ENCODE data around the gene S100P.
"Not testable (repeated sequence)": the region's sequence is repeated elsewhere in the genome, so short reads cannot be mapped to it uniquely, and the experiment has no call there.

GRCh38 chr4:6672541-6673190 is 21.0 kb upstream of the S100P start:
- TF ChIP-seq CTCF, POLR2A (IDR thresholded peaks at IDR 0.05): not testable (repeated sequence)
